Measurements from ENCODE around the gene TYROBP.
"Not testable (repeated sequence)": the region's sequence is repeated elsewhere in the genome, so short reads cannot be mapped to it uniquely, and the experiment has no call there.

The TYROBP gene

DNA sequence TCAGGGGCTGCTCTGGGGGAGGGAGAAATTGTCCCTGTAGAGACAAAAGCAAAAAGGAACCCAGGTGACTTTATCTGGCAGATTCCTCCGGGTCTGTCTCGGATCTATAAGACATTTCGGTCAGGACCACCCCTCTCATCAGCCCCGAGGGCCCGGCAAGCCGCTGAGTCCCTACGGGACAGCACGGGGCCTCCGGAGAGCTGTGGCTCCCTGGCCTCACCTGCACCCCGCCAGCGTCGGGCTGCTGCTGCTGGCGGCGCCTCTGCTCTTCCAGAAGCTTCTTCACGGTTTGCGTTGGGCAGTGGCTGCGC is 9.6 kb downstream of the TYROBP start:
- DNase-seq: no peak

DNA sequence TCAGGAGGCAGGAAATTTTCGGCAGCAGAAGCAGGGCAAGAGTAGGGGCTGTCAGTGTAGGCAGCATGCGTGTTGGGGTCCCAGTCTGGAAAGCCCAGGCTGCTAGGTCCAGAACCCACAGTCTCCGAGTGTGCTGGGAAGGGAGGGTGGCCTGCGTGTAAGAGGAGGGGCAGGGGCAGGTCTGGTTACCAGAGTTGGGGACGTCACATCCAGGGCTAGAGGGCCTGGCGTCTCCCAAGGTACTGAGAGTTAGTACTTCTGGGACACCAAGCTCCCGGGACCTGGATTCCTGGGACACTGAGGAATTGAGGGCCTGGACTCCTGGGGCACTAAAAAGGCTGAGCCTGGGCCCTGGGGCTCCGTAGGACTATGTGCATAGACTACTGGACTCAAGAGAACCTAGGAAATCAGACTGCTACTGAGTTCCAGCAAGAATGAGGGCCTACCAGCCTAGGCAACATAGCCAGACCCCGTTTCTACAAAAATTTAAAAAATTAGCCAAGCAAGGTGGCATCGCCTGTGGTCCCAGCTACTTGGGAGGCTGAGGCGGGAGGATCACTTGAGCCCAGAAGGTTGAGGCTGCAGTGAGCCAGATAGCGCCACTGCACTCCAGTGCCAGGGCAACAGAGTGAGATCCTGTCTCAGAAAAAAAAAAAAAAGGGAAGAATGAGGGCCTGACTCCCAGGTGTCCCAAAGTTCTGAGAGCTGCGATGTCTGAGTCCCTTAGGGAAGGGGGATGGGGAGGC is 10.2 kb downstream of the TYROBP start:
- no peak for DNase-seq

DNA sequence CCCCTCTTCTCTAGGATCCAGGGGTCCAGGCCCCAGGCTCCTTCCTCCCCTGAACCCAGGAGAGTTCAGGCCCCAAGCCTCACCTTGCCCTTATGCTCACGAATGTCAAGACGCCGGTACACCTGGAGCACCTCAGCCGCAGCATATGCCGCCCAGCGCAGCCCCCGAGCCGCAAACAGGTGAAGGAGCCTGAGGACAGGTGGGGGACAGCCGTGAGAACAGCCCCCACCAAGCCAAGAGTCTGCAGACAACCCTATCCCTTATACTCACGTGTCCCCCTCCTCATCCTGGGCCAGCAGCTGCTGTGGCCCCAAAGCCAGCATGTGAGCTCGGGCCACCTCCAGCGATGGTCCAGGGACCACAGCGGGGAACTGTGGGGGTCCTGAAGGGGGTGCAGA is 11.5 kb downstream of the TYROBP start:
- no peak for DNase-seq

DNA sequence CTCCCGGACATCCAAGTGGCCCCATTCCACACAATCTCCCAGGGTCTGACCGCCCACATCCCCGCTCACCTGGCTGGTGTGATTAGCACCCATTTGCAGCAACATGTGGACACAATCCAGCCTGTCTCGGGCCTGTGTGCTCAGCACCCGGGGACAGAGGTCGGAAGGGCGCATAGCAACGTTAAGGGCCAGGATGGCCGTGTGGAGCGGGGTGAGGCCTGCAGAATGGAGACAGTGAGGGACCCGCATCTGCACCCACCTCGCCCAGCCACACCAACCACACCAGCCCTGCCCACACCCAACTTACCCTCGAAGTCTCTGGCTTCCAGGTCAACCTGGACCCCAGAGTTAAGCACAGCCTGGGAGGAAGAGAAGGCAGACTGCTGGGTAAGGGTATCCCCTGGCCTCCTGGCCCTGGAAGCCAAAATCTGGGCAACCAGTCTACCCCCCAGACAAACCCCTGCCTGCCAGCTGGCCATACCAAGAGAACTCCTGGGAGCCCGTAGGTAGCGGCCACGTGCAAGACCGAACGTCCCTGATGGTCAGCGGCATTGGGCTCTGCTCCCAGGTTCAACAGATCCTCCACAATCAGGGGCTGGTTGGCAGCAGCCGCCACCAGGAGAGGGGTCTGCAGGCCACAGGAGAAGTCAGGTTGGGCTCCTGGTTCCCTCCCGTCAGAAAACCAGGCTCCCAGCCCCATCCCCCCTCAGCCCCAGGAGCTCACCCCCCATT is 12.0 kb downstream of the TYROBP start:
- no peak for DNase-seq

- DNase-seq: no peak
Measured at GRCh38 chr19:35894342-35894741, 13.8 kb downstream of the TYROBP start.

DNA sequence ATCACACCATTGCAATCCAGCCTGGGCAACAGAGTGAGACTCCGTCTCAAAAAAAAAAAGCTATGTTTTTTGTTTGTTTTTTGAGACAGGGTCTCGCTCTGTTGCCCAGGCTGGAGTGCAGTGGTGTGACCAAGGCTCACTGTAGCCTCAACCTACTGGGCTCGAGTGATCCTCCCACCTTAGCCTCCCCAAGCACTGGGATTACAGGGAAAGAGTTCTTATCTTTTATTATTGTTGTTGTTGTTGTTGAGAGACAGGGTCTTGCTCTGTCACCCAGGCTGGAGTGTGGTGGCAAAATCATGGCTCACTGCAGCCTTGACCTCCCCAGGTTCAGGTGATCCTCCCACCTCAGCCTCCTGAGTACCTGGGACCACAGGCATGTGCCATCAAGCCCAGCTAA is 16.3 kb downstream of the TYROBP start:
- not testable (repeated sequence) for DNase-seq

GRCh38 chr19:35890113-35890650 is 17.9 kb downstream of the TYROBP start:
- no peak for DNase-seq

DNA sequence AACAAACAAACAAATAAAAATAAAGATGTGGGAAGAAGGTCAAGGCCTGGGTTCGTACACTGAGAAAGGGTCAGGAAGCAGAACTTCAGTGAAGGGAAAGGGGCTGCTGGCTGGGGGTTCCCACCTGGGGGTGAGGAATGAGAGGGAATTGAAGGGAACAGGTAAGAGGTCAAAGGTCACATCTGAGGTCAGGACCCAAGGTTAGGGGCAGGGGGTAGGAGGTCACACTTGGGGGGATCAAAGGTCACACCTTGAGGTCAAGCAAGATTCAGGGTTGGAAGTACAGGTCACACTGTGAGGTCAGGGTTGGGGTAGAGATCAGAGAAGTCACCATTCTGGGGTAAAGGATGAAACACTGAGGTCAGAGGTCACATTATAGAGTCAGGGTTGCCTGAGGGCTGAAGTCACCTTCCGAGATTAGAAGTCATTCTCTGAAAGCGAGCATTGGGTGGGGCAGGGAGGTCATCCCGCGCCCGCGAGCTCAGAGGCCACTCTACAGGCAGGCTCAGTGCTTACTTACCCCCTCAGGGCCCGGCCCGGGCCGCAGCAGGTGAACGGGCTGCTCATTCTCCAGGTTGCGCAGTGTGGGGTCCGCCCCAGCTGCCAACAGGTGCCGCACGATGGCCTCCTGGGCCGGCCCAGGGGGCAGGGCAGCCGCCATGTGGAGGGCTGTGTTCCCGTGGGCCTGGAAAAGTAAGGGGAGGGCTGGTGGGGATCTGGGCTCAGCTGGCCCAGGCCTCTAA is 18.6 kb downstream of the TYROBP start:
- DNase-seq: no peak

- no peak for DNase-seq
Measured at GRCh38 chr19:35888398-35888797, 19.7 kb downstream of the TYROBP start.

DNA sequence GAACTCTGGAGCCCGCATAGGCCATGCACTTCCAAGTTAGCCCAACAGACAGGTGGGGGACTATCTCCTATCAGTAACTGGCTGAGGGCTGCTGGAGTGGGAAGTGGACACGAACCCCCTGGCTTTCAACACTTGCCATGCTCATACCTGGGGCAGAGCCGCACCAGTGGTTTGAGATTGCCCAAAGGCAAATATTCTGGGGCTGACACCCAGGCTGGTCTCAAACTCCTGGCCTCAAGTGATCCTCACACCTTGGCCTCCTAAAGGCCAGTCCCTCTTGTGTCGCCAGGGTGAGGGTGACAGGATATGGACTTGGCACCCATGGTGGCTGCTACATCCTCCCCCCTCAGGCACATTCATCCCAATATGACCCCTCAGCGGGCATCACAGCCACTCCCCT is 20.9 kb downstream of the TYROBP start:
- no peak for DNase-seq

GRCh38 chr19:35885904-35886303 is 22.2 kb downstream of the TYROBP start:
- no peak for DNase-seq

DNA sequence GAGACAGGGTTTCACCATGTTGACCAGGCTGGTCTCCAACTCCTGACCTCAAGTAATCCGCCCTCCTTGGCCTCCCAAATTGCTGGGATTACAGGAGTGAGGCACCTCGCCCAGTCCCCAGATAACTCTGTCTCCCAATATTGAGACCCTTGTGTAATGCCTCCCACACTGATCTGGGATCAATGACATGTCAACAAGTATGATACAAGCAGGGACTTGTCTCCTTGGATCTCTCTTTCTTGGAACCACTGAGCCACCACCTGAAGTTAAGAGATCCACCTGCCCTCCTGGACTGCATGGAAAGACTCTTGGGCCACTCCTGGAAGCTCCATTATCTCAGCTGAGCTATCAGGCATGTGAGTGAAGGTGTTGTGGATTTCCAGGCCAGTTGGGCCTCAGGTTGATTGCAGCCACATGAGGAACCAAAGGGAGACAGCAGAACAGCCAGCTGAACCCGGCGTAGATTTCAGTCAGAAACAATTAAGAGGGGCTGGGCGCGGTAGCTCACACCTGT is 22.8 kb downstream of the TYROBP start:
- no peak for DNase-seq

DNA sequence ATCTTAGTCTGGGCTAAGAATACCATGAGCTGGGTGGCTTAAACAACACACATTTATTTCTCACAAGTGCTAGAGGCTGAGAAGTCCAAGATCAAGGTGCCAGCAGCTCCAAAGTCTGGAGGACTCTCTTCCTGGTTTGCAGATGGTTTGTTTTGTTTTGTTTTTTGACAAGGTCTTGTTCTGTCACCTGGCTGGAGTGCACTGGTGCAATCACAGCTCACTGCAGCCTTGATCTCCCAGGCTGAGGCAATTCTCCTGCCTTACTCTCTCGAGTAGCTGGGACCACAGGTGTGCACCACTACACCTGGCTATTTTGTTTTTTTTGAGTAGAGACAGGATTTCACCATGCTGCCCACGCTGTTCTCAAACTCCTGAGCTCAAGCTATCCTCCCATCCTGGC is 24.2 kb downstream of the TYROBP start:
- no peak for DNase-seq

DNA sequence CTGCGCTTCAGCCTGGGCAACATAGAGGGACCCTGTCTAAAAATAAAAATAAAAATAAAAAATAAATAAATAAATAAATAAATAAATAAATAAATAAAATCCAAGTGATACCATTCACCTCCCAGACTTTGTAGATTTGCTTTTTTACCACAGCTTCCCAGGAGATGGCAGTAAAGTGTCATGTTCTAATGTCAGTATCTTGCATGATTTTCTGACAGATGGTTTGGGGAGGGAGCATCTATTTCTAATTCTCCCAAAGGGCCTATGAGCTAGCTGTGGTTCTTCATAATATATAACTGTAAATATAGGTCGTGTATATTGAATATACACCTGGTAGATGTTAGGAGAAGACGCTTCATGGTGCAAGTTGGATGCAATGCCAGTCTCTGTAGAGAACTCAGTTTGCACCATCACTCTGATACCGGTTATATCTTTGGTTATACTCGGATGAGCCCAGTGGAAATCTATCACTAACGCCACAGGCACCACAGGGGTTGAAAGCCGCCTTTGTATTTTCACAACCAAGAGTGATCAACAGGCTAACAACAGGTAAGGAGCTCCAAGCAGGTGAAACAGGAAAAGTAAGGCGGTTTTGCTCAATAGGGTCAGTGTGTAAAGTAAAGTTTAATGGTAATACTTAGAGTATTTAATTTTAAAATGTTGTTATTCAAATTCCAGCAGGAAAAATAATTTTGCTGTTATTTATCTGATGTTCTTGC is 25.8 kb downstream of the TYROBP start:
- no peak for DNase-seq

DNA sequence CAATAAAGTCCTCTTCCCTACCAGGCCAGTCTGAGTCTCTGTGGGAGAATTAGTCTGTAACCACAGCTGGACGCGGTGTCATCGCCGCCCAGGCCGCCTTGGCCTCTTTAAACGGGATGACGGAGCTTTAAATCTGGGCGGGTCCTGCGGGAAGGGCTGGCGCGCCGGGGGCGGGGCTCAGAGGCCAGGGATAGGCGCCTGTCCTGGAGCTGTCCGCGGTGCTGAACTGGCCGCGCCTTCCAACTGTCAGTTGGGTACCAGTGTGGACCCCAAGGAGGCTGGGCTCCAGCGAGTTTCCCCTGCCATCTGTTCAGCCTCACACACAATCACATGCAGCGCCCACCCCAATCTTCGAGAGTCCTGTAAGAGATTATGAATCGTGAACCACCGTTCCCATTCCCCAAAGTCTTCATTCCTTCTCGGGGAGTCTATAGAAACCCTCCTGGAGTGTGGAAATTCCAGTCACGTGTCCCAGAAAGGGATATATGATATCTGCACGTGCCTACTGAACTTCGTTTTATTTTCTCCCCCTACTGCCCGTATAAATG is 28.3 kb downstream of the TYROBP start:
- DNase-seq: peak; percentile 73

GRCh38 chr19:35879068-35879467 is 29.0 kb downstream of the TYROBP start:
- DNase-seq: no peak

GRCh38 chr19:35874392-35874930 is 33.6 kb downstream of the TYROBP start:
- DNase-seq: no peak

GRCh38 chr19:35872180-35872579 is 35.9 kb downstream of the TYROBP start:
- DNase-seq: no peak

- no peak for DNase-seq
Measured at GRCh38 chr19:35871611-35872010, 36.5 kb downstream of the TYROBP start.

DNA sequence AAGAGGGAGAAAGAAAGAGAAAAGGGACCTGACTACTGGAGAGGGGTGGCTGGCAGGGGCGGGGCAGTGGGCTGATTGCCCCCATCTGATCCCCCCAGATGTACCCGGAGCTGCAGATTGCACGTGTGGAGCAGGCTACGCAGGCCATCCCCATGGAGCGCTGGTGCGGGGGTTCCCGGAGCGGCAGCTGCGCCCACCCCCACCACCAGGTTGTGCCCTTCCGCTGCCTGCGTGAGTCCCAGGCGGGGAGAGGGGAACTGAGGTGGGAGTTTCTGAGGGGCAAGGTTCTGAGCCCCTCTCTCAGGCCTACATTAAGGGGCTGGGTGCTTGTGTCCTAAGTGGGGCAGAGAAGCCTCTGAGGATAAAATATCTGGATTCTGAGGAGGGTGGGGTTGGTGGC is 37.3 kb downstream of the TYROBP start:
- DNase-seq: no peak

DNA sequence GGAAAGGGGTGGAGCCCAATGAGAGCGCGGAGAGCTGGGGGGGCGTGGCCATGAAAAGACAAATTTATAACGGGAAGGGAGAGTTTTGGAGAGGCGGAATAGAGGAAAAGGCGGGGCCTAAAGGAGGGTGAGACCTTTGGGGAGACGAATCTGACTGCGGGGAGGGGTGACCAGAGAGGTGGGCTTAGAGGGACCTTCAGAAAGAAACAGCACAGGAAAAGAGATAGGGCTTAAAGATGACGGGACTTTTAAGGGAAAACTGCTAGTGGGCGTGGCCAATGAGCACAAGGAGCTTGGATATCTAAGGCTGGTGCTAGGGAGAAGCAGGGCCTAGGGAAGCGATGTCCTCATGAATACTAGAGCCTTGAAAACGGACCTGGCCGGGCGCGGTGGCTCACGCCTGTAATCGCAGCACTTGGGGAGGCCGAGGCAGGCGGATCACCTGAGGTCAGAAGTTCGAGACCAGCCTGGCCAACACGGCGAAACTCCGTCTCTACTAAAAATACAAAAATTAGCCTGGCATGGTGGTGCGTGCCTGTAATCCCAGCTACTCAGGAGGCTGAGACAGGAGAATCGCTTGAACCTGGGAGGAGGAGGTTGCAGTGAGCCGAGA is 37.9 kb downstream of the TYROBP start:
- not testable (repeated sequence) for DNase-seq

Data from activated naive CD4-positive, alpha-beta T cell treated with anti-CD3 and anti-CD28 coated beads, Interleukin-2, amount 50 U/mL, for 16 hours (primary cell).